ENCODE data around the gene ANKRD53.

Gene ANKRD53

GRCh38 chr2:70978341-70979179, at the start of gene ANKRD53:
Gene ANKRD53, plus strand, starts transcription at chr2:70978630. Its CDS starts 16 bp downstream, at chr2:70978646.
- no peak for DNase-seq

- no peak for DNase-seq
Observed at GRCh38 chr2:70930371-70931329, 47.8 kb upstream of the ANKRD53 start.

- DNase-seq: no peak
Observed at GRCh38 chr2:70931376-70932000, 46.9 kb upstream of the ANKRD53 start.

GRCh38 chr2:70932631-70933230, 45.7 kb upstream of the ANKRD53 start:
- no peak for DNase-seq

- no peak for DNase-seq
Observed at GRCh38 chr2:70934981-70935380, 43.4 kb upstream of the ANKRD53 start.

GRCh38 chr2:70935468-70936164, 42.8 kb upstream of the ANKRD53 start, which contains the start of gene ATP6V1B1:
Gene ATP6V1B1, plus strand, starts transcription at chr2:70935900. Its CDS starts 55 bp downstream, at chr2:70935955.
- DNase-seq: no peak

GRCh38 chr2:70936165-70936978, 42.1 kb upstream of the ANKRD53 start:
- no peak for DNase-seq

GRCh38 chr2:70936979-70937811, 41.2 kb upstream of the ANKRD53 start:
- no peak for DNase-seq

- no peak for DNase-seq
Observed at GRCh38 chr2:70937866-70938585, 40.4 kb upstream of the ANKRD53 start.

- DNase-seq: no peak
Observed at GRCh38 chr2:70938586-70938950, 39.9 kb upstream of the ANKRD53 start.

GRCh38 chr2:70939001-70939838, 39.2 kb upstream of the ANKRD53 start:
- no peak for DNase-seq

- DNase-seq: no peak
Observed at GRCh38 chr2:70939839-70940580, 38.4 kb upstream of the ANKRD53 start.

- DNase-seq: no peak
Observed at GRCh38 chr2:70941186-70941585, 37.2 kb upstream of the ANKRD53 start.

- DNase-seq: no peak
Observed at GRCh38 chr2:70941701-70942100, 36.7 kb upstream of the ANKRD53 start.

- DNase-seq: no peak
Observed at GRCh38 chr2:70942396-70943204, 35.8 kb upstream of the ANKRD53 start.

- no peak for DNase-seq
Observed at GRCh38 chr2:70943205-70943871, 35.1 kb upstream of the ANKRD53 start.
